Smooth muscle cell (in vitro differentiated cells): ENCODE data around the gene MRPL47. TPM values are rescaled to one million over a fixed set of nuclear protein-coding genes. Genes with fewer than 3 reads are reported as not detected.

Experiments used
- DNase-seq: peaks from one replicate; lab custom pipeline; 2025; ENCODE audit not compliant: unreplicated experiment; lab: John Stamatoyannopoulos, UW
- H2AFZ ChIP-seq: fragments of 200-600 bp; sonication (generic); 2 replicates; pipeline ENCODE4 v1.6.0; 2016; ENCODE audit warnings: antibody characterized with exemption, low read depth, mild to moderate bottlenecking
- H3F3A ChIP-seq: fragments of 200-600 bp; sonication (generic); 2 replicates; pipeline ENCODE4 v1.6.0; 2017; ENCODE audit warnings: antibody characterized with exemption, low read depth
- H3K27ac ChIP-seq: fragments of 200-600 bp; sonication (generic); 2 replicates; pipeline ENCODE4 v1.5.1; 2016; ENCODE audit warnings: low read depth, mild to moderate bottlenecking
- H3K27me3 ChIP-seq: fragments of 200-600 bp; sonication (generic); 2 replicates; pipeline ENCODE4 v1.6.1; 2016; ENCODE audit warnings: low read depth, mild to moderate bottlenecking
- H3K36me3 ChIP-seq: fragments of 200-600 bp; sonication (generic); 2 replicates; pipeline ENCODE4 v1.5.1; 2016; ENCODE audit warnings: low read depth
- H3K4me1 ChIP-seq: fragments of 200-600 bp; sonication (generic); 2 replicates; pipeline ENCODE4 v1.5.1; 2016; ENCODE audit warnings: low read depth
- H3K4me2 ChIP-seq: fragments of 200-600 bp; sonication (generic); 2 replicates; pipeline ENCODE4 v1.6.0; 2016; ENCODE audit warnings: mild to moderate bottlenecking
- H3K4me3 ChIP-seq: fragments of 200-600 bp; sonication (generic); 2 replicates; pipeline ENCODE4 v1.5.1; 2016; ENCODE audit warnings: mild to moderate bottlenecking
- H3K79me2 ChIP-seq: fragments of 200-600 bp; sonication (generic); 2 replicates; pipeline ENCODE4 v1.6.0; 2016; ENCODE audit warnings: low read depth, mild to moderate bottlenecking
- H3K9ac ChIP-seq: fragments of 200-600 bp; sonication (generic); 2 replicates; pipeline ENCODE4 v1.6.0; 2016; ENCODE audit warnings: low read depth
- H3K9me3 ChIP-seq: fragments of 200-600 bp; sonication (generic); replicated peaks from 2 replicates; pipeline ENCODE4 v1.5.1; 2016; ENCODE audit warnings: low read depth
- H4K20me1 ChIP-seq: fragments of 200-600 bp; sonication (generic); 2 replicates; pipeline ENCODE4 v1.6.0; 2016; ENCODE audit warnings: low read depth
- CTCF ChIP-seq: fragments of 200-600 bp; sonication (generic); IDR thresholded peaks from 2 replicates; pipeline ENCODE4 v1.5.1; 2017; ENCODE audit warnings: borderline replicate concordance, mild to moderate bottlenecking, antibody characterized with exemption; ENCODE audit not compliant: insufficient read depth, poor library complexity, severe bottlenecking
- WGBS: methylation state at CpG from one replicate; pipeline ENCODE4 v1.1.7; 2016; ENCODE audit warnings: low lambda C conversion rate; 5-methylcytosine and 5-hydroxymethylcytosine counted together
- polyA plus RNA-seq: library from polyadenylated mRNA; unstranded; fragments of >200 nt; fragmentation: Nextera tagmentation; extraction: Ambion mirVana; gene quantifications from 2 replicates; pipeline ENCODE4 v1.2.1, GENCODE V29; 2016
- total RNA-seq: library from RNA; depleted of rRNA; stranded (reverse); fragments of >200 nt; gene quantifications from 2 replicates; pipeline ENCODE4 v1.2.3, GENCODE V29; 2014

MRPL47 gene
- total and polyA plus RNA-seq, 2 experiments from 2014 or later: 79.7 to 85.8 TPM

DNA sequence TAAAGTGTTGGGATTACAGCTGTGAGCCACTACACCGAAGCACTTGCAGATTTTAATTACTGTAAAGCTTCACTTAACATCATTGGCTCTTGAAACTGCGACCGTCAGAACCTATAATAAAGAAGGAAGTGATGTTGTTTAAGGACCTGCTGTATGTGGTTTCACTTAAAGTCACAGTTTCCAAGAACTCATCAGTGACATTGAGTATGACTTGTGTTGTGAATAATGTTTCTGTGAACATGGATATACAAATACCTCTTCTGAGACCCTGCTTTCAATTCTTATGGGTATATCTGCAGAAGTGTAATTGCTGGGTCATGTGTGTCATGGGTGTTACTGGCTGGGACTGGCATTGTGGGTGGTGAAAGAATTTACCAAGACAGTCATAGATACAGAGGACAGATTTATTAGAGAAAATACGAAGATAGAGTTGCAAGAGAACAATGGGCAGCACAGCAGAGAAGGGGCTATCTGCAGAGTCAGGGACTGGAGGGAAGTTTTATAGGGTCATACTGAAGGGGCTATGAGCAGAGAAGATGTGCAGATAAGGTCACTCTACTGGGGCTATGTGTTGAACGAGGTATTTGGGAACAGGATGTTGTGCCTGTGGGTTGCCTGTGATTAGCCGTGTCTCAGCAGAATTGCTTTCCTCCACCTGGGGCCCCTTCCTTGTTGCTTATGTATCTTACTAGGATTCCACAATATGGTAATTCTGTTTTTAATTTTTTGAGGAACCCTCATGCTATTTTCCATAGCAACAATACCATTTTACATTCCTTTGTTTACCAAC lies 4.7 kb upstream of the MRPL47 start:
- Histone ChIP-seq H3K27me3 (no peaks in the 10 kb centered on the region), H3F3A (peaks cover 7% of the 10 kb centered on the region), H3K36me3 (no peaks in the 10 kb centered on the region), H3K79me2 (peaks cover 58% of the 10 kb centered on the region), H3K27ac (no peak overlapping the region), H4K20me1 (peaks cover 18% of the 10 kb centered on the region), H3K4me2 (no peak overlapping the region), H3K9ac (no peak overlapping the region), H3K9me3 (no peaks in the 10 kb centered on the region), H3K4me3 (no peak overlapping the region), H3K4me1 (peaks cover 7% of the 10 kb centered on the region), H2AFZ (no peak overlapping the region)
- WGBS: 72% methylated on average over 6 of the region's 6 CpGs
- no peak for TF ChIP-seq CTCF
- DNase-seq: no peak

GRCh38 chr3:179606534-179607085 lies 2.2 kb upstream of the MRPL47 start:
- Histone ChIP-seq H3F3A (no peaks in the 10 kb centered on the region), H3K9ac (no peak overlapping the region), H3K4me1 (peaks cover 12% of the 10 kb centered on the region), H3K9me3 (no peaks in the 10 kb centered on the region), H2AFZ (no peak overlapping the region), H3K27ac (no peak overlapping the region), H3K4me2 (no peak overlapping the region), H3K4me3 (no peak overlapping the region), H3K79me2 (peaks cover 83% of the 10 kb centered on the region), H3K27me3 (no peaks in the 10 kb centered on the region), H3K36me3 (peaks cover 6% of the 10 kb centered on the region), H4K20me1 (peaks cover 12% of the 10 kb centered on the region)
- whole genome bisulfite sequencing: 97% methylated on average over 4 of the region's 4 CpGs
- no peak for DNase-seq
- TF ChIP-seq CTCF: no peak

GRCh38 chr3:179603831-179604230 lies 607 bp downstream of the MRPL47 start:
- no peaks in the 10 kb centered on the region for H3K9me3 ChIP-seq
- H3F3A ChIP-seq: no peaks in the 10 kb centered on the region
- H3K4me3 ChIP-seq: peak overlapping the region; percentile 88
- peak overlapping the region; percentile 90 for H3K27ac ChIP-seq
- H3K27me3 ChIP-seq: no peaks in the 10 kb centered on the region
- H3K4me1 ChIP-seq: peaks cover 12% of the 10 kb centered on the region
- peak overlapping the region; percentile 98 for H3K4me2 ChIP-seq
- DNase-seq: no peak
- H3K79me2 ChIP-seq: peaks cover 78% of the 10 kb centered on the region
- 10% methylated on average over 3 of the region's 3 CpGs for WGBS
- H3K9ac ChIP-seq: peak overlapping the region; percentile 99
- H3K36me3 ChIP-seq: peaks cover 14% of the 10 kb centered on the region
- TF ChIP-seq CTCF: no peak
- H4K20me1 ChIP-seq: peaks cover 13% of the 10 kb centered on the region
- peak overlapping the region; percentile 100 for H2AFZ ChIP-seq
